Liver (tissue), 9 donors: ENCODE results near the gene TVP23A. TPM values are rescaled to one million over a fixed set of nuclear protein-coding genes. Genes with fewer than 3 reads are reported as not detected.

Experiments used
- DNase-seq: peaks from one replicate; pipeline ENCODE4 v3.0.0-alpha.2; 2017; ENCODE audit warnings: low spot score
- H3K27ac ChIP-seq, 2 donors: one replicate each; pipeline ENCODE4 v1.7.0; 2013; ENCODE audit warnings: inconsistent platforms in 2 of 2, low read length in 2 of 2, control low read depth in 1 of 2, low read depth in 1 of 2, mild to moderate bottlenecking in 1 of 2
- H3K27me3 ChIP-seq, 4 donors: one replicate each; pipeline versions ENCODE4 v1.6.1 to v1.7.0; 2013; ENCODE audit warnings: low read length in 3 of 4, inconsistent platforms in 1 of 4, mild to moderate bottlenecking in 1 of 4, moderate library complexity in 1 of 4; ENCODE audit not compliant: control insufficient read depth in 4 of 4, insufficient read depth in 4 of 4
- H3K36me3 ChIP-seq, 4 donors: one replicate each; pipeline versions ENCODE4 v1.6.1 to v1.7.0; 2013; ENCODE audit warnings: low read length in 3 of 4, mild to moderate bottlenecking in 3 of 4, low read depth in 1 of 4, moderate library complexity in 1 of 4; ENCODE audit not compliant: control insufficient read depth in 4 of 4, insufficient read depth in 3 of 4
- H3K4me1 ChIP-seq, 4 donors: one replicate each; pipeline versions ENCODE4 v1.6.1 to v1.7.0; 2013; ENCODE audit warnings: low read length in 3 of 4, mild to moderate bottlenecking in 3 of 4, moderate library complexity in 1 of 4; ENCODE audit not compliant: control insufficient read depth in 4 of 4, insufficient read depth in 4 of 4
- H3K4me3 ChIP-seq, 3 donors: one replicate each; pipeline versions ENCODE4 v1.6.1 to v1.7.0; 2013; ENCODE audit warnings: low read length in 3 of 3, control low read depth in 1 of 3, low read depth in 1 of 3, mild to moderate bottlenecking in 1 of 3
- H3K9ac ChIP-seq, 2 donors: one replicate each; pipeline ENCODE4 v1.7.0; 2013; ENCODE audit warnings: low read length in 2 of 2, mild to moderate bottlenecking in 2 of 2, moderate library complexity in 2 of 2, control low read depth in 1 of 2, low read depth in 1 of 2
- H3K9me3 ChIP-seq, 4 donors: one replicate each; pipeline versions ENCODE4 v1.6.1 to v1.7.0; 2013; ENCODE audit warnings: low read length in 3 of 4; ENCODE audit not compliant: control insufficient read depth in 4 of 4
- EGR1 ChIP-seq, 2 donors: IDR thresholded peaks; 2 replicates each; pipeline ENCODE4 v1.6.1; 2016 to 2018; ENCODE audit warnings: antibody characterized with exemption in 2 of 2, low read depth in 2 of 2
- FOXA1 ChIP-seq: IDR thresholded peaks from 2 replicates; pipeline ENCODE4 v1.6.1; 2016; ENCODE audit warnings: antibody characterized with exemption
- FOXA2 ChIP-seq: IDR thresholded peaks from 2 replicates; pipeline ENCODE4 v1.6.1; 2016; ENCODE audit warnings: antibody characterized with exemption
- GABPA ChIP-seq, 2 donors: IDR thresholded peaks in 1 of 2; conservative IDR thresholded peaks in 1 of 2; 2 replicates each; pipeline ENCODE4 v1.6.1; 2016; ENCODE audit warnings: antibody characterized with exemption in 2 of 2, mild to moderate bottlenecking in 1 of 2, moderate library complexity in 1 of 2
- HNF4A ChIP-seq, 2 donors: conservative IDR thresholded peaks; 2 replicates each; pipeline ENCODE4 v1.6.1; 2016; ENCODE audit warnings: antibody characterized with exemption in 2 of 2, mild to moderate bottlenecking in 2 of 2
- HNF4G ChIP-seq: IDR thresholded peaks from 2 replicates; pipeline ENCODE4 v1.6.1; 2016; ENCODE audit warnings: antibody characterized with exemption
- JUND ChIP-seq, 2 donors: IDR thresholded peaks; 2 replicates each; pipeline ENCODE4 v1.6.1; 2016; ENCODE audit warnings: antibody characterized with exemption in 2 of 2
- NR2F2 ChIP-seq: IDR thresholded peaks from 2 replicates; pipeline ENCODE4 v1.6.1; 2016; ENCODE audit warnings: antibody characterized with exemption
- RAD21 ChIP-seq, 2 donors: IDR thresholded peaks; 2 replicates each; pipeline ENCODE4 v1.6.1; 2016; ENCODE audit warnings: antibody characterized with exemption in 2 of 2, mild to moderate bottlenecking in 2 of 2
- REST ChIP-seq: IDR thresholded peaks from 2 replicates; pipeline ENCODE4 v1.6.1; 2016; ENCODE audit warnings: antibody characterized with exemption, mild to moderate bottlenecking
- RXRA ChIP-seq, 2 donors: IDR thresholded peaks; 2 replicates each; pipeline ENCODE4 v1.6.1; 2017 to 2018; ENCODE audit warnings: antibody characterized with exemption in 2 of 2, mild to moderate bottlenecking in 1 of 2
- SP1 ChIP-seq: IDR thresholded peaks from 2 replicates; pipeline ENCODE4 v1.6.1; 2018; ENCODE audit warnings: antibody characterized with exemption, mild to moderate bottlenecking
- TAF1 ChIP-seq: conservative IDR thresholded peaks from 2 replicates; pipeline ENCODE4 v1.6.1; 2016; ENCODE audit warnings: antibody characterized with exemption, mild to moderate bottlenecking
- YY1 ChIP-seq: IDR thresholded peaks from 2 replicates; pipeline ENCODE4 v1.6.1; 2016; ENCODE audit warnings: antibody characterized with exemption, mild to moderate bottlenecking
- ZBTB33 ChIP-seq: IDR thresholded peaks from 2 replicates; pipeline ENCODE4 v1.6.1; 2016; ENCODE audit warnings: antibody characterized with exemption
- WGBS: extraction: QIAGEN DNeasy Blood & Tissue Kit; methylation state at CpG from one replicate; pipeline ENCODE4 v1.1.7; 2013; 5-methylcytosine and 5-hydroxymethylcytosine counted together
- polyA plus RNA-seq, 2 donors: library from polyadenylated mRNA; stranded (reverse) in 1 of 2; unstranded in 1 of 2; fragments of 200-250 nt in 1 of 2; fragments of >200 nt in 1 of 2; fragmentation: Nextera tagmentation in 1 of 2; extraction: Ambion mirVana in 1 of 2; gene quantifications; one replicate each; pipeline versions ENCODE4 v1.2.1 to v1.2.3, GENCODE V29; 2013 to 2015
- total RNA-seq, 2 donors: library from RNA; depleted of rRNA; stranded (reverse); fragments of >200 nt; gene quantifications; one replicate each; pipeline ENCODE4 v1.2.3, GENCODE V29; 2014
- TF ChIP-seq, protein P1 (sequence below): IDR thresholded peaks from 2 replicates; pipeline ENCODE4 v1.6.1; 2016; ENCODE audit warnings: antibody characterized with exemption
- TF ChIP-seq, protein P2 (sequence below): fragments of 150-350 bp; IDR thresholded peaks from 2 replicates; pipeline ENCODE4 v1.5.1; 2017; ENCODE audit warnings: improper control_type of control experiment, low read depth, low read length; ENCODE audit not compliant: missing input control
- TF ChIP-seq, protein P3 (sequence below): IDR thresholded peaks from 2 replicates; pipeline ENCODE4 v1.6.1; 2016; ENCODE audit warnings: antibody characterized with exemption
- donor health status: healthy.
- donor health status: healthy.
- donor health status: healthy.
- donor health status: healthy.
- donor health status: healthy.

Gene TVP23A
- total and polyA plus RNA-seq, 4 donors: 0.09 to 0.32 (median 0.09) TPM; not detected in 1

- Histone ChIP-seq H3K4me3 (no peak overlapping the region), H3K36me3 (no peaks in the 10 kb centered on the region), H3K4me1 (no peaks in the 10 kb centered on the region), H3K9me3 (no peaks in the 10 kb centered on the region), H3K9ac (no peak overlapping the region), H3K27ac (no peak overlapping the region), H3K27me3 (no peaks in the 10 kb centered on the region)
- 90% methylated on average over 3 of the region's 3 CpGs for WGBS
- no peak for DNase-seq
- TF ChIP-seq YY1: no peak
- TF ChIP-seq, protein P1, sequence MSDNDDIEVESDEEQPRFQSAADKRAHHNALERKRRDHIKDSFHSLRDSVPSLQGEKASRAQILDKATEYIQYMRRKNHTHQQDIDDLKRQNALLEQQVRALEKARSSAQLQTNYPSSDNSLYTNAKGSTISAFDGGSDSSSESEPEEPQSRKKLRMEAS: no peak
- TF ChIP-seq SP1: no peak
- no peak for TF ChIP-seq EGR1 (IDR thresholded peaks at IDR 0.05; ENCODE audit: low read depth in 2 of 2)
- no peak for TF ChIP-seq HNF4G
- TF ChIP-seq FOXA1: no peak
- TF ChIP-seq GABPA (IDR thresholded peaks at IDR 0.05 in 1 of 2, conservative IDR thresholded peaks at IDR 0.05 in 1 of 2): no peak
- TF ChIP-seq TAF1: no peak
- TF ChIP-seq, protein P2, sequence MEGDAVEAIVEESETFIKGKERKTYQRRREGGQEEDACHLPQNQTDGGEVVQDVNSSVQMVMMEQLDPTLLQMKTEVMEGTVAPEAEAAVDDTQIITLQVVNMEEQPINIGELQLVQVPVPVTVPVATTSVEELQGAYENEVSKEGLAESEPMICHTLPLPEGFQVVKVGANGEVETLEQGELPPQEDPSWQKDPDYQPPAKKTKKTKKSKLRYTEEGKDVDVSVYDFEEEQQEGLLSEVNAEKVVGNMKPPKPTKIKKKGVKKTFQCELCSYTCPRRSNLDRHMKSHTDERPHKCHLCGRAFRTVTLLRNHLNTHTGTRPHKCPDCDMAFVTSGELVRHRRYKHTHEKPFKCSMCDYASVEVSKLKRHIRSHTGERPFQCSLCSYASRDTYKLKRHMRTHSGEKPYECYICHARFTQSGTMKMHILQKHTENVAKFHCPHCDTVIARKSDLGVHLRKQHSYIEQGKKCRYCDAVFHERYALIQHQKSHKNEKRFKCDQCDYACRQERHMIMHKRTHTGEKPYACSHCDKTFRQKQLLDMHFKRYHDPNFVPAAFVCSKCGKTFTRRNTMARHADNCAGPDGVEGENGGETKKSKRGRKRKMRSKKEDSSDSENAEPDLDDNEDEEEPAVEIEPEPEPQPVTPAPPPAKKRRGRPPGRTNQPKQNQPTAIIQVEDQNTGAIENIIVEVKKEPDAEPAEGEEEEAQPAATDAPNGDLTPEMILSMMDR: no peak
- TF ChIP-seq RAD21 (IDR thresholded peaks at IDR 0.05): no peak
- TF ChIP-seq JUND (IDR thresholded peaks at IDR 0.05): no peak
- TF ChIP-seq, protein P3, sequence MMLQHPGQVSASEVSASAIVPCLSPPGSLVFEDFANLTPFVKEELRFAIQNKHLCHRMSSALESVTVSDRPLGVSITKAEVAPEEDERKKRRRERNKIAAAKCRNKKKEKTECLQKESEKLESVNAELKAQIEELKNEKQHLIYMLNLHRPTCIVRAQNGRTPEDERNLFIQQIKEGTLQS: no peak
- TF ChIP-seq RXRA (IDR thresholded peaks at IDR 0.05): no peak
- no peak for TF ChIP-seq NR2F2
- TF ChIP-seq FOXA2: no peak
- TF ChIP-seq HNF4A (conservative IDR thresholded peaks at IDR 0.05): no peak
- no peak for TF ChIP-seq REST
Observed at GRCh38 chr16:10799736-10800135, 18.9 kb downstream of the TVP23A start.

- Histone ChIP-seq H3K4me1 (peaks cover 0 to 3% (median 0%) of the 10 kb centered on the region in 4 donors), H3K27me3 (no peaks in the 10 kb centered on the region), H3K27ac (no peak overlapping the region), H3K9me3 (no peaks in the 10 kb centered on the region), H3K9ac (no peak overlapping the region), H3K4me3 (no peak overlapping the region), H3K36me3 (no peaks in the 10 kb centered on the region)
- no peak for DNase-seq
- WGBS: 83% methylated on average over 4 of the region's 4 CpGs
- no peak for TF ChIP-seq TAF1
- TF ChIP-seq YY1: no peak
- no peak for TF ChIP-seq REST
- TF ChIP-seq RAD21 (IDR thresholded peaks at IDR 0.05): no peak
- TF ChIP-seq EGR1 (IDR thresholded peaks at IDR 0.05; ENCODE audit: low read depth in 2 of 2): no peak
- TF ChIP-seq, protein P3: no peak
- TF ChIP-seq GABPA (IDR thresholded peaks at IDR 0.05 in 1 of 2, conservative IDR thresholded peaks at IDR 0.05 in 1 of 2): no peak
- TF ChIP-seq FOXA2: no peak
- TF ChIP-seq ZBTB33: no peak
- no peak for TF ChIP-seq JUND (IDR thresholded peaks at IDR 0.05)
- TF ChIP-seq, protein P2: no peak
Observed at GRCh38 chr16:10791048-10791447, 27.5 kb downstream of the TVP23A start.
